HuH-7 (cell line): ENCODE results near the gene HPS4.

Source experiments
- DNase-seq: peaks from one replicate; pipeline ENCODE4 v3.0.0; 2011; ENCODE audit warnings: low spot score

The HPS4 gene

GRCh38 chr22:26464312-26464711 lies 19.3 kb downstream of the HPS4 start:
- no peak for DNase-seq

DNA sequence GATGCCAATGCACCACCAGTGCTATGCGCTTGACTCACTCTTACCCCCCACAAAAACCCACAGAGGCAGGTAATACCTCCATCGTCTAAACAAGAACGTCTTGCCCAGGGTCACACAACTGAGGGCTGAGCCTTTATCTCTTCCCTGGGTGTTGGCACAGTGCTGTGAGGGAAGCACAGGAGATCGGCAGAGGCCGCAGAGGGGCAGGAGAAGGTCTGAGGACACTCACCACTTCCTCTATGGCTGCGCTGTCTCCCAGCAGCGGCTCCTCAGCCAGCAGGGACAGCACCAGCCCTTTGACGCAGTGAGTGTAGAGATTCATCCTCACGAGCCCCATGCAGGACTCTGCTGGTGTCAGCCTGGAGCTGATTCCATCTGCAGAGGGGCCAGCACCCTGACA lies 19.9 kb downstream of the HPS4 start:
- no peak for DNase-seq

- no peak for DNase-seq
These were observed 20.4 kb downstream of the HPS4 start for GRCh38 chr22:26463101-26463661.

- no peak for DNase-seq
These were observed 20.9 kb downstream of the HPS4 start for GRCh38 chr22:26462641-26463040.

DNA sequence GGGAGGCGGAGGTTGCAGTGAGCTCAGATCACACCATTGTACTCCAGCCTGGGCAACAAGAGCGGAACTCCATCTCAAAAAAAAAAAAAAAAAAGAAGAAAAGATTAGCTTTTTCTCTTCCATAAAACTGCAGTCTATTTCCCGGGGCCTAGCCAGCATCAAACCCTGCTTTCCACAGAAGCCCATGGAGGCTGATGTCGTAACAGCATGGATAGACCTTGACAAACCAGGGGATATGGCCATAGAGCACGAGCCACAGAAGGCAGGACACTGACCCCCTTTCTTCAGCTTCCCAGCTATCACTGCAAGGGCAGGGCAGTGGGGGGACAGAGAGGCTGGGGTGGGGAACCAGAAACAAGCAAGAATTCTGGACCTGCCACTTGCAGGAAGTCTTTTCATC lies 21.5 kb downstream of the HPS4 start:
- DNase-seq, result no peak

DNA sequence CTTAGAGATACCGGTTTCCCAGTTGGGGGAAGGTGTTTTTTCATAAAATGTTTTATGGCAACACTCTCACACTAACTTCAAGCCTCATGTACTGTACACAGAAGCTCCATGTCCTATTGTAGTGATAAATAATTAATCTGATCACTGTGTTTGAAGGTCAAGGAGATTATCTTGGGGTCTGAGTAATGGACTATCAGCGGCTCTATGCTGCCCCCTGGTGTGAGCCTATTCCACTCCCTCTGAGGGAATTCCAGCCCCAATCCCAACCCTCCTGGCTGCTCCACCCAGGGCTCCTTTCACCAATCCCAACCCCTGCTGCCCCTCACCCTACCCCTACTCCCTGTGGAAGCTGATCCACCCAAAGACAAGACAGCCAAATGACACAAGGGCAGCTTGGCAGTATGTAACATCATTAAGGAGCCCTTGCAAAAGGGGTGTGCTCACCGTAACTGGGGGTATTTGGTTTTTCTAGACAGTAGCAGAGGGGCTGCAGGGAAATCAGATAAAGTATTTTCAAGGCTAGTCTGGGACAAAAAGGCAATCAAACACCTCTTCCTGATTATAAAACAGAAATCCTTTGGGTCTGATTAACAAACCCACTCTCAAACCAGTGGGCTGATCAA lies 22.3 kb downstream of the HPS4 start:
- peak; percentile 76 for DNase-seq

- DNase-seq, result no peak
These were observed 23.4 kb downstream of the HPS4 start for GRCh38 chr22:26460202-26460601.

GRCh38 chr22:26457661-26458272 lies 25.8 kb downstream of the HPS4 start:
- DNase-seq, result no peak

- DNase-seq, result no peak
These were observed 29.6 kb downstream of the HPS4 start for GRCh38 chr22:26453812-26454500.

DNA sequence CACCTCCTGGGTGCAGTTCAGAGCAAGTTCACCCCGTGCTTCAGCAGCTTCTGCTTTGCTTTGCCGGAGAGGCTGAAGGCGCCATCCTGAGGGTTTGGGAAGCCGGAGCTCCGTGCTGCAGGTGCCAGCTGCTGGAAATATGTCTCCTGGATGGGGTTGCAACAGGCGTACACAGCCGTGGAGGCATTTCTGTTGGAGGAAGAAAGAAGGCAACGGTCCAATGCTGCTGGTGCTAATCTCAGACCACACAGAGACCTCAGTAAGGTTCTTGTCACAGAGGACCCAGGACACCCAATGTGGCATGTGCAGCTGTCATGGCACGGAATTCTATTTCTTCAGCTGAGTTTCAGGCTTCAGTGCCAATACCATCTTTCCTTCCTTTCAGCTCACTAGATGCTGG lies 30.4 kb downstream of the HPS4 start:
- DNase-seq, result no peak

- no peak for DNase-seq
These were observed 31.2 kb downstream of the HPS4 start for GRCh38 chr22:26452236-26453016.

- DNase-seq, result no peak
These were observed 33.0 kb downstream of the HPS4 start for GRCh38 chr22:26450453-26451185.

DNA sequence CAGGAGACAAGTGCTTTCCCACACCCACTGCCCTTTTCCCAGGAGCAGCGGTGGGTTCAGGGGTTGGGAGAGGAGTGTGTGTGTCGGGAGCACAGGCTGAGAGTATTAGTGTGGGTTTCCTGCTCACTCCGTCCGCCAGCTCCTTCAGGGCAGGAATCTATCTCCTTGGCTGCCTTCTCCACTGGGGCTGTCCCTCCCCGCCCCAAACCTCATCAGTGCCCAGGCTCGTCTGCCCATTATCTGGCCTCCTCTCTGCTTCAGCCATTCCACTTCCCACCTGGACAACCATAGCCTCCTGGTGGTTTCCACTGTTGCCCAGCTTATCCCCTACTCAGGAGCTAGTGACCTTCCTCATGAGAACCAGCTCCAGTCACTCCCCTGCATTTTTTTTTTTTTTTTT lies 34.6 kb downstream of the HPS4 start:
- no peak for DNase-seq

- no peak for DNase-seq
These were observed 35.2 kb downstream of the HPS4 start for GRCh38 chr22:26448334-26448733.

DNA sequence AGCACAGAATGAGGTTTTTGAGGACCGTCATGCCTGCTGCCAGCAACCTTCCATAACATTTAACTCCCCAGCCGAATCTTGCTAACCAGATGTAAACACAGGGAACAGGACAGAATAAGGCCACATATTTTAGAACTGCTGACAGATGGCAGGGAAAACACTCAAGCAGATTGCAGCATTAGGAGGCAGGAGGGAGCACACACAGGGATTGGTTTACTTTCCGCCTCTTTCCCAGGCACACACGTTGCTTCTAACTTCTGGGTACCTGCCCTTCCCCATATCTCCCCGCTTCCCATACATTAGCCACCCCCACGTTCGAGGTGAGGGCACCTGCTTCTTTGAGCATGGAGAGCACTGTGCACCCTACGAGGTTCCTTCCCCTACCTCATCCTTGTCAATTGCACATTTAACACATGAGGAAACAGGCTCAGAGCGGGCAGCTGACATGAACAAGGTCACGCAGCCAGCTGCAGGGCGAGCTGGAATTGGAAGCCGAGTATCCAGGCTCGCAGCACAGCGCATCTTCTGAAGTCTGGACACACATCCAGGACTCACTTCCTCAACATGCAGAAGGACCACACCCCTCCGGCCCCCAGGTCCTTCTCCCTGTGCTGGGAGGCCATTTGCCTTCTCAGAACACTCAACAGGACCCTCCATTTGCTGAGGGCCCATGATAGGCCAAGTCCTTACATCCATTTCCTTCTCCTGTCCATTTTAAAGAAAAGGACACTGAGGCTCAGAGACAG lies 35.8 kb downstream of the HPS4 start:
- DNase-seq, result no peak

- no peak for DNase-seq
These were observed 36.6 kb downstream of the HPS4 start for GRCh38 chr22:26446808-26447515.

- no peak for DNase-seq
These were observed 37.9 kb downstream of the HPS4 start for GRCh38 chr22:26445577-26446275.

DNA sequence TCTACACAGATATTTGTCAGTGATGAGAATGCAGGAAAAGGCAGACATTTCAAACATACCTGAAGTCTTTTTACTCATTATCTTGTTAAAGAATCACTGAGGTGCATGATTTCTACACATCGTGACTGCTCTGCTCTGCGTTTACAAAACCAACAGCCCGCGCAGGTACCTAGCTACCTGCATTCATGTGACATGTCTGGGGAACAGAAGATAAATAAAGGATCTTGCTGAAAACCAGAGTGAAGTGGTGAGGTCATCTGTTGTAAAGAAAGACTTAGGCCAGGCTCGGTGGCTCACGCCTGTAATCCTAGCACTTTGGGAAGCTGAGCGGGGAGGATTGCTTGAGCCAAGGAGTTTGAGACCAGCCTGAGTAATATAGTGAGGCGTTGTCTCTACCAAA lies 38.8 kb downstream of the HPS4 start:
- no peak for DNase-seq

GRCh38 chr22:26443901-26444690 lies 39.5 kb downstream of the HPS4 start:
- DNase-seq, result no peak
